HG02938 (cell line): ENCODE data around the gene FAM20B.
"Not testable (repeated sequence)": the region's sequence is repeated elsewhere in the genome, so short reads cannot be mapped to it uniquely, and the experiment has no call there.

ENCODE experiments used
- ATAC-seq: cut with Tn5 transposase; IDR thresholded peaks from one replicate; pipeline ENCODE4 v1.9.1; 2021; ENCODE audit warnings: mild to moderate bottlenecking, moderate library complexity; ENCODE audit not compliant: unreplicated experiment

The FAM20B gene, protein sequence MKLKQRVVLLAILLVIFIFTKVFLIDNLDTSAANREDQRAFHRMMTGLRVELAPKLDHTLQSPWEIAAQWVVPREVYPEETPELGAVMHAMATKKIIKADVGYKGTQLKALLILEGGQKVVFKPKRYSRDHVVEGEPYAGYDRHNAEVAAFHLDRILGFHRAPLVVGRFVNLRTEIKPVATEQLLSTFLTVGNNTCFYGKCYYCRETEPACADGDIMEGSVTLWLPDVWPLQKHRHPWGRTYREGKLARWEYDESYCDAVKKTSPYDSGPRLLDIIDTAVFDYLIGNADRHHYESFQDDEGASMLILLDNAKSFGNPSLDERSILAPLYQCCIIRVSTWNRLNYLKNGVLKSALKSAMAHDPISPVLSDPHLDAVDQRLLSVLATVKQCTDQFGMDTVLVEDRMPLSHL

DNA sequence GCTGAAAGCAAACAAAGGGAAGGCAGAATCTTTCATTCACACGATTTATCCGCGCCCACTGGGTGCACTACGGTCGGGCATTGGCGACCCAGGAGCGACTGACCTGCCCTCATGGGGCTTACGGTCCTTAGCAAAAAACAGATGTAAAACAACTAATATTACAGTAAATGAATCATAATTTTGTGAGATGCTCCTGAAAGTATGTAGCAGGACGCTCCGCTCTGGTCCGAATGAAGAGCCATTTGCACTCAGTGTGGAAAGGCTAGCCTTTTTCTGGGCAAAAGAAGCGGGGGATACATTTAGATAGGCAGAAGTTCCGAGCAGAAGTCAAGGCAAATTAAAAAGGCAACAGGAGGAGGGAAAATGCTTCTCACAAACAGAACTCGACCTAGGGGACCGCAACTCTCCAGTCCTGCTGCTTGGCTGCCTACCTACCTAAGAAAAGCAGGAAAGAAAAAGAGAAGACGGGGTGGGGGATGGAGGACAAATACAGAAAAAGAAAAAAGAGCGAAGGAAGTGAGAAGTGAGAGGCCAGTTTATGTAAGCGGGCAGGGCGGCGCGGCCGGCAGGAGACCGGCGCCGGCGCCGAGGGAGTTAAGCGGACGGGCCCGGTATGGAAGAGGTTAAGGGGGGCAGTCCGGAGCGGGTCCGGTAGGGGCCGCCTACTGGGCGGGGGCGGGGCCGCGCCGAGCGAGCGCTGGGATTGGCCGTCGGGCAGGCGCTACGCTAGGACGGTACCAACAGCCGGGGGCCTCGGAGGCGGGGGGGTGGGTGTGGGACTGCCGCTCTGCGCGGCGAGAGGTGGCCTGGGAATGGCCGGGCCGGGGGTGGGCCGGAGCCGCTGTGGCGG lies at the start of gene FAM20B:
TSS of gene FAM20B (plus strand) at position 770 of the 850 bp plus-strand sequence. CDS start 17,954 bp downstream, outside the sequence.
- ATAC-seq, result peak; percentile 76

DNA sequence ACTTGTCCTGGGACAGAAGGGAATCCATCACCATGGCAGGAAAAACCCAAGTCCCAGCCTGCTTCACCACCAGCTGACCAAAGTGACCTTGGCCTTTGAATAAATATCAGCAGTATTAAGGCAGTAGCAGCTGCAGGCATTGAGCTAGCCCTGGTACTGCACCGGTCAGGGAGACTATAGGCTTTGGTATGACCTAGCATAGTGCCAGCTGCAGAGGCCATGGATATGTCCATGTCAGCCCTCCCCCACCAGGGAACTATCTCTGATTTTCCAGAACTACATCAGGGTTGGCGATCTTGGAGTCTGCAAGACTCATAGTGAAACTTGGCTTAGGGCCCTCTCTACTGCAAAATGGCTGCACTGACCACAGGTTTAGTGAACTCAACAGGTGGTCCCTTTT lies 49.2 kb upstream of the FAM20B start:
- ATAC-seq, result no peak

DNA sequence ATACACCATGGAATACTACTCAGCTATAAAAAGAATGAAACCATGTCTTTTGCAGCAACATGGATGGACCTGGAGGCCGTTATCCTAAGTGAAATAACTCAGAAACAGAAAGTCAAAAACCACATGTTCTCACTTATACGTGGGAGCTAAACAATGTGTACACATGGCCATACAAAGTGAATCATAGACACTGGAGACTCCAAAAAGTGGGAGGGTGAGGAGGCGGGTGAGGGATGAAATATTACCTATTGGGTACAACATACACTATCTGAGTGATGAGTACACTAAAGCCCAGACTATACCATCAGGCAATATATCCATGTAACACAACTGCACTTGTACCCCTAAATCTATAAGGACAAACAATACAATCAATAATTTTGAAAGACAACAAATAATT lies 39.5 kb upstream of the FAM20B start:
- no peak for ATAC-seq

DNA sequence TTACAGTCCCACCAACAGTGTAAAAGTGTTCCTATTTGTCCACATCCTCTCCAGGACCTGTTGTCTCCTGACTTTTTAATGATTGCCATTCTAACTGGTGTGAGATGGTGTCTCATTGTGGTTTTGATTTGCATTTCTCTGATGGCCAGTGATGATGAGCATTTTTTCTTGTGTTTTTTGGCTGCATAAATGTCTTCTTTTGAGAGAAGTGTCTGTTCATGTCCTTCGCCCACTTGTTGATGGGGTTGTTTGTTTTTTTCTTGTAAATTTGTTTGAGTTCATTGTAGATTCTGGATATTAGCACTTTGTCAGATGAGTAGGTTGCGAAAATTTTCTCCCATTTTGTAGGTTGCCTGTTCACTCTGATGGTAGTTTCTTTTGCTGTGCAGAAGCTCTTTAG lies 37.5 kb upstream of the FAM20B start:
- not testable (repeated sequence) for ATAC-seq

DNA sequence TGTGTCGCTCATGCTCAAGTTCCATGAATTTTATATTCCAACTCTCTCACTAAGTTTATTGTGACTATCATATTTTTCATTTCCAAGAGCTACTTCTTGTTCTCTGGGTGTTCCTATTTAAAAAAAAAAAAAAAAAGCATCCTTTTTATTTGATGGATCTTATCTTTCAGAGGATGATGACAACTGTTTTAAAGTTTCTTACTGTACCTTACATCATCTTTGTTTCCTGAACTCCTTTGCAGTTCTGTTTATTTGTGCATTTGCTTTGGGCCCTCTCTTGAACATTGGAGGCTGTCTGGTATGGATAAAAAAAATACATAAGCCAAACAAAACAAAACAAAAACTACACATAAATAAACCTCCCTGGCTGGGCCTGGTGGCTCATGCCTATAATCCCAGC lies 32.1 kb upstream of the FAM20B start:
- ATAC-seq, result no peak

DNA sequence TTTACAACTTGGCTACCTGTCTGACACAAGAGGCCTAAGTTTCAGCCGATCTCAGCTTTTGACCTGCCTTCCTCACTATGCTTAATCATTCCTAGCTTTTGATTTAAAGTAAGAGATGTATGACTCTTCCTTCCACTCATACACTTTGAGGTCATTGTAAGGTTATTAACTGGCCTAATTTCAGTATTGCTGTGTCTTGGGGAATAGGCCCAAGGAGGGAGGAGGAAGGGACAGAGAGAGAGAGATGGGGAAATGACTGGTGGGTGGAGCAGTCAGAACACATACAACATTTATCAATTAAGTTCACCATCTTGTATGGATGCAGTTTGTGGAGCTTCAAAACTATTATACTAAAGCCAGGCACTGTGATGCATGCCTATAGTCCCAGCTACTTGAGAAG lies 28.3 kb upstream of the FAM20B start:
- ATAC-seq, result no peak

DNA sequence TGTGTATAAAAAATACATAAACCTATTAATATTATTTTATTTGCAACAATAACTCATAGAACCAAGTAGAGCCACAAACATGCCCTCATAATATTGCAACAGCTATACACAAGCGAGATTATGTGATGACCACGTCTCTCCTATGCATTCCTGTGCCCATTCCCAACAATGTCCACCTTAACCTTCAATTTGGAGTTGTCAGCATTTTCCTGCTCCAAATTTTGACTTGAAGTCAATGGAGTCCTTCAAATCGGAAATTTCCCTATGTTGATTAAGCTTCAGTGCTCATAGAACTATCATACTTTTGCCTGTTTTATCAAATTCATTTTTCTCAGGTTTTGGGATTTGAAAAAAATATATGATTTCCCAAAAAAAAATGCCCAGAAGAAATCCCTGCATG lies 27.4 kb upstream of the FAM20B start:
- ATAC-seq, result no peak

DNA sequence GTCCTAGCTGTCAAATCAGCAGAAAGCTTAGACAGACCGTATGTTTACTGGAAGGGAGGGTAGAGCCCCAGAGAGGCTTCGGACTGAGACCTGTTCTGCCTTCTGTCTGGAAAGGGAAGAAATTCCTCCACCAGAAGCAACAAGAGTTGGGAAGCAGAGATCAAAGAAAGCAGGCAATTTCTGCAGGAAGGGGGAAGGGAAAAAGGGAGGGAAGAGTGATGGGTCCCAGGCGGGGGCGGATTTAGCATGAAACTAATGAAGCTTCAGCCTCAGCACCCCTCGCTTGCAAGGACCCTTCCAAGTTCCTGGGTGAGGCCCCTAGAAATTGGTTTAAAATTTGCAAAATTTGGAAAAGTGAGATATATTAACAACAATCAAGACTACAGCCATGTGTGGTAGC lies 26.6 kb upstream of the FAM20B start:
- no peak for ATAC-seq

DNA sequence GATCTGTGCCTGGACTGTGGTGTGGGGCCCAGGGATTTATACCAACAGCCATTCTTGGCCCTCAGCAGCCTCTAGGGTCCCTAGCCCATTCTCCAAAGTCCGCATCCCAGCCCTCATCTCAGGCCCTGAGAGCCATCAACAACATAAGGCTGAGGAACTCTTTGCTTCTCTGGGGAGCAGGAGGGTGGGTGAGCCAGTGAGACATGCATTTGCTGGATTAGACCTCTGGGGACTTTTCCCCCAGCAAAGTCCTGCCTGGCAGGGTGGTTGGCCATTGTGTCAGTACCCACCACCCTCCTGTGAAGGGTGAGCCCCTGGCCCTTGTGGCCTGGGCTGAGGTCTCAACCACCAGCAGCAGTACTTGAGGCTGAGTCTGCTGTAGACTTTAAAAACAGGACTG lies 24.2 kb upstream of the FAM20B start:
- ATAC-seq, result no peak

DNA sequence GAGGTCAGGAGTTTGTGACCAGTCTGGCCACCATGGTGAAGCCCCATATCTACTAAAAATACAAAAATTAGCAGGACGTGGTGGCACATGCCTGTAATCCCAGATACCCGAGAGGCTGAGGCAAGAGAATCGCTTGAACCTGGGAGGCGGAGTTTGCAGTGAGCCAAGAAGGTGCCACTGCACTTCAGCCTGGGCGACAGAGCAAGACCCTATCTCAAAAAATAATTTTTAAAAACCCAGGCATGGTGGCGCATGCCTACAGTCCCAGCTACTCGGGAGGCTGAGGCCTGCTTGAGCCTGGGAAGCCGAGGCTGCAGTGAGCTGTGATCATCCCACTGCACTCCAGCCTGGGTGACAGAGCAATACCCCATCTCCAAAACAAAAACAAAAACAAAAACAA lies 23.6 kb upstream of the FAM20B start:
- ATAC-seq, result not testable (repeated sequence)

DNA sequence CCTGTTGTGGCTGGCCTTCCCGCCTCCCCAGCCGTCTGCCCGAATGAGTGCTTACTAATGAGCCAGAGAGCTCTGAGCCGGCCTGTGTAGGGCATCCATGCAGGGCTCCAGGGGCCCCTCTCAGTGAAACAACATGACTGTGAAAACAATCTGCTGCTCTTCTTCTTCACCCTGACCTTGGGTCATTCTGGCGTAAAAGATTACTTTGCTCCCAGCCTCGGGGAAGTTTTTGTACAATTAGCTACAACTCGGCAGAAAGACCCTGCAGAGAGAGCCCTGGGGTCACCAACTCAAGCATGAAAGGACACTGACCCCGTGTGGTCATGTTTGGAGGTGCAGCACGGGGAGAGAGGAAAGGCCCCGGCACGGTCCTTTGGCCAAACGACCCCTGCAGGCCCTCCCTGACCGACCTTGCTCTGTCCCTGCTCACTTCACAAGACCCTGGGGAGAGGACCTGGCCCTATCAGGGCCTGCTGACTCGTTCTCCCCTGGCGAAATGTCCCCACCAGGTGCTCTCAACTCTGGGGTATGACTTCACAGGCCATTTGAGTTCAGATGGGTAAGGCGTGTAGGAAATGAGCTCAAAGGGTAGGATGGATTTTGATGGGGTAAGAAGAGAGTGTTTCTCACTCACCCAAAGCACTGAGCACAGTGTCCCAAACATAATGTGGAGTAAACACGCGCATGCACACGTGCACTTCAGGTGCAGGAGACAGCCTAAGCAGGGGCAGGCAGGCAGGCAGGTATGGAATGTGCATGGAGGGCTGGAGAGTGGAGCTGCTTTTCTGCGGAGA lies 22.9 kb upstream of the FAM20B start:
- peak; percentile 80 for ATAC-seq

DNA sequence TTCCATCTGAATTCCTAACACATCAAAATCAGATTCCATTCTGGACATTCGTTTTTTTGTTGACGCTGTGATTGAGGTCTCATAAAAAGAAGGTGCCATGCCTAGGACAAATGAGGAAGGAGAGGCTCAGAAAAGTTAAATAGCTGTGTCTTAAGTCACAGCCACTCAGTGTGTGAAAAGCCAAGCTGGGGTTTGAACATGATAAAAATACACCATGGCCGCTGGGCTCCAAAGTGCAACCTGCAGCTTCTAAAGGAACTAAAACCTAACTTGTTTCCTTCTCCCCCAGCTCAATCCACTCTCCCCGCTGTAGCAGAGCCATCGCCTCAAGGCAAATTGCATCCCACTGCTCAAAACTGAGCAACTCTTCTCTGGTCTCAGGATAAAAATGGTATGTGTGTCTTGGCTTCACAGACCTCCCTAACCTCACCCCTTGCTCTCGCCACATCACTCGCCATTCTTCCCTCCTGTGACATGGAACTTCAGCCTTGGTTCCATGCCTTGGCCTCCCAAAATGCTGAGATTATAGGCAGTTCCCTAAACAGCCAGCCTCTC lies 22.1 kb upstream of the FAM20B start:
- no peak for ATAC-seq

DNA sequence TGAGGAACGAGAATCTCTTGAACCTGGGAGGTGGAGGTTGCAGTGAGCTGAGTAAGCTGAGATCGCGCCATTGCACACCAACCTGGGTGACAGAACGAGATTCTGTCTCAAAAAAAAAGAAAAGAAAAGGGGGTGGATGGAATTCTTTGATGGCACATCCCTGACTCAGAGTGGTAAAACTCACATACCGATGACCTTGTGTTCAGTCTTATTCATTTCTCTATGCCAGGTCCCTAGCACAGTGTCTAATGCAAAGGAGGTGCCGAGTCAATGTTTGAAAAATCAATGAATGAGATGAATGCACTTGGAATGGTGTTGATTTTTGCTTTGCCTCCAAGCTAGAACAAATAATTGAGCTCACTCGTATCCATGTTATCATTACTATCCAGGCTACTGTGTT lies 18.5 kb upstream of the FAM20B start:
- ATAC-seq, result no peak

DNA sequence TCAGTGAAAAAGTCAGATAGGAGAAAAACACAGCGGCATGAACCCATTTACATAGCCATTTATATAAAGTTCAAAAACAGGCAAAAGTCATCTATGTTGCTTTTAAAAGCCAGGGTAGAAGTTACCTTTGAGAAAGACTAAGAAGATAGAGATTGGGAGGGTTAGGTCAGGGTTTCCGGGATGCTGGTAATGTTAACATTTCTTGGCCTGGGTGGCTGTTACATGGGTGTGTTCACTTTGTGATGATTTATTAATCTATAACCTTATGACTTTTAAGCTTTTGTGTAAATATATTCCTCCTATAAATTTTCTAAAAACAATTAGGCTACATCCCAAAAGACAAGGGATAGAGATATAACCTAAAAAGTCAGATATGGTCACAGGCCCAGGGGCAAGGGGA lies 15.0 kb upstream of the FAM20B start:
- ATAC-seq, result no peak

DNA sequence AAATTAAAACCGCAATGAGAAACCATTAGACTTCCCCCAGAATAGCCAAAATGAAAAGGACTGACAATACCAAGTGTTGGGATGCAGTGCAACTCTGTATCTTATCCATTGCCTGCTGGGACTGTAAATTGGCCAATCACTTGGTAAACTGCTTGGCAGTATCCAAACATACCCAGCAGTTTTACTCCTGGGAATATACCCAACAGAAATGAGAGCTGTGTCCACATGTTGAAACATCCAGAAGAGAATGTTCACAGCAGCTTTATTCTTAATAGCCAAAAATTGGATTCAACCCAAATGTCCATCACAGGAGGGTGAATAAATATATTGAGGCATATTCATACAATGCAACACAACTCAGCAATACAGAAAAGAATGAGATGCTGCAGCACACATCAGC lies 13.7 kb upstream of the FAM20B start:
- no peak for ATAC-seq

DNA sequence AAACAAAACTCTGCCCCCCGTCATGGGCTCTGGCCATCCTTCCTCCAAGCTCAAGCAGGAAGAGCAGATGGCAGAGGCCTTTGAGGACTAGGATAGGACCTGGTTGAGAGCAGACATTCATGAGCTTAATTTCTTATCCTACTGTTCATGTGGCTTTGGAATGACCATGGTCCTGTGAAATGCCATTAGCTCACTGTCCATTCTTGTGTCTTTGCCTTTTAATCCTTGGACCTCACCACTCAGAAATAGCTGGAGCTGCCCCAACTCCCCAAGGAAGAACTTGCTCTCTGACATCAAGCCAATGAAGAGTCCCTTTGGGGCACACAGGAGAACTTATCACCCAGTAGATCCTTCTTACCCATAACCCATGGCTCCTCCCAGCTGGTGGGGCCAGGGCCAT lies 11.6 kb upstream of the FAM20B start:
- ATAC-seq, result no peak

DNA sequence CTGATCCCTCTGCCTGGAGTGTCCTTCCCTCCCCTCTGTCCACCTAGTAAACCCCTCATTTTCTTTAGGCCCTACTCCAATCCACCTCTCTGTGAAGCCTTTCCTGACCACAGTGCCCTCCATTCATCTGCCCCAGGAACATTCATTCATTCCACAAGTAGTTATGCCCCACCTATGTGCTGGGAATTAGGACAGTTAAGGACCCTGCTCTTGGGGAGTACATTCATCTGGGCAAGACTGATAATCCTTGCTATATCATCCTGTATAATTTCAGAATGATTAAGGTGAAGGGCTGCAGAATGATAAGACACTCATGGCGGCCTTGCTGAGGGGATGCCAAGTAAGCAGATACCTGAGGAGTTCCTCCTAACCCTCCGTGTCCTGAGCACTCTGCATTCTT lies 10.3 kb upstream of the FAM20B start:
- no peak for ATAC-seq

DNA sequence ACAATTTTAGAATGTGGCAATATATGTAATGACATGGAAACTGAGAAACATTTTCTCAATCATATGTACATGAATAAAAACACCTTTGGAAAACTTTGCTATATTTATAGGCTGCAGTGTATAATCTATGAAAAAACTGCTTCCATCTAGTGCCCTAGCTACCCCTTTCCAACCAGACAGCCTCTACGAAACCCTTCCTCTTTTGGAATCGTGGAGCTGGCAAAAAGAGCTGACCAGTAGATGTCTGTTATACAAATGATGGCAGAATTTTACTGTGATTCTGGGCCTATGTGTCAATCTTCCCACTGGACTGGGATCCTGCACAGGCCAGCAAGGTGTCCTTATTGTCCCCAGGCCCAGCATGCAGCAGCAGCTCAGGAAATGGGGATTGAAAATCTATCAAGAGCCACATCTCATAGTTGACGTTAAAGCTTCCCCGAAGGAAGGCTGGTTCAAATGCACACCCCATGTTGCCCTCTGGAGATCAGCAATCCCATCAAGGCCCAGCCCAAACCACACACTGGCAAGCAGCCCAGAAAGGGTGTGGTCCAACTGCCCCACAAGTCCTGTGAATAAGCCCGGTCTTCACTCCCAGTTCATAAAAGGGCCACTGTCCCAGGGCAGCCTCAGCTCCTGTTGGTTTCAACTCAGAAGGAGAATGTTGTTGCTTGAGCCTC lies 8.8 kb upstream of the FAM20B start:
- no peak for ATAC-seq

DNA sequence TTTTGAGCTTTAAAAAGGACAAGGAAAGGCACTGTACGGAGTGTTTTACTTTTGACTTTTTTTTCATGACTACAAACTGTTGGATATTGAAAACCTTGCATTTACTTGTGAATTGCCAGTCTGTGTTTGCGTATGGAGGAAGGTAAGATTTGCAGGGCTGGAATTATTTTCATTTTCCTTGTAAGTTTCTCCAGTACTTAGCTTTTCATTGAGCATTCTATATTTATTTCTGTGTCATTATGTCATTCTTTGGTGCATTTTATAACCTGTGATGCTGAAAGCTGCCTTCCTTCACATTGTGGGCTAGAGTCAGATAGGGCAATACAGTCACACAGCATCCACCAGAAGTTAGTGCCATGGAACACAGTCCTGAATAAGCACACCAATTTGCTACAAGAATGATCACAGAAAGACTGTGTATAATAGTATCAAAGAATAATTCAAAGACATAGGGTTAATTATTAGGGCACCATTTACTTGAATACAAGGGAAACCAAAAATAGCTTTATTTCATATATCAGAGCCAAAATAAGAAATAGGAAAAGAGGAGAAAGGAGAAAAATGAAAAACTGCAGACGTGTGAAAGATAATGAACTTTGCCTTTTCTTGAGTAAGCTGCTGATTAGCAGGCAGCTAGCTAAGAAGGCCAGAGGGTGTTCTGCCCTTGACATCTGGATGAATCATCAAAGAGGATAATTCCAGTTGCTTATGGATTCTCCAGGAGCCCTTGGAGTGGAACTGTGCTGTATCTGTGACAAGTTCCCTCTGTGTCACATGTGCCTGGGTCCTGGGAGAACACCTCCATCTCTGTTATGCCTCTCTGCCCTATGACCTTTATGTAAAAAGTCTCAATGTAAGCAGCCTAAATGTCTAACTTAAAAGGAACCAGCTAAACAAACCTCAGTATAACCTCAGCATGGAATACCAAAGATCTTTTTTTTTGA lies 8.0 kb upstream of the FAM20B start:
- no peak for ATAC-seq
